CD8-positive, alpha-beta memory T cell (primary cell): ENCODE measurements around the gene COL4A1. TPM values are rescaled to one million over a fixed set of nuclear protein-coding genes. Genes with fewer than 3 reads are reported as not detected.

Experiments
- CTCF ChIA-PET: fragments of 350-600 bp; sonication (Branson Sonifier 250); formaldehyde crosslinking; loops from one replicate; lab custom pipeline; 2021; ENCODE audit warnings: antibody characterized with exemption; lab: Charles Lee
- POLR2A ChIA-PET: fragments of 350-600 bp; sonication (Branson Sonifier 250); formaldehyde crosslinking; loops from one replicate; lab custom pipeline; 2021; ENCODE audit warnings: antibody characterized with exemption; lab: Charles Lee
- DNase-seq, 5 donors: peaks; one replicate each; pipeline versions ENCODE4 v3.0.0 to v3.0.0-alpha.2; 2020 to 2022; ENCODE audit warnings: mixed read lengths in 1 of 5
- H3K27ac ChIP-seq: one replicate; pipeline ENCODE4 v1.7.0; 2013; ENCODE audit warnings: low read depth, mild to moderate bottlenecking, low read length, moderate library complexity
- H3K27me3 ChIP-seq: 2 replicates; pipeline ENCODE4 v1.7.0; 2013; ENCODE audit warnings: low read length, mild to moderate bottlenecking; ENCODE audit not compliant: insufficient read depth, poor library complexity, severe bottlenecking
- H3K36me3 ChIP-seq: 2 replicates; pipeline ENCODE4 v1.7.0; 2013; ENCODE audit warnings: mild to moderate bottlenecking, low read length, moderate library complexity; ENCODE audit not compliant: insufficient read depth
- H3K4me1 ChIP-seq: 2 replicates; pipeline ENCODE4 v1.7.0; 2013; ENCODE audit warnings: mild to moderate bottlenecking, low read length, moderate library complexity; ENCODE audit not compliant: insufficient read depth
- H3K4me3 ChIP-seq: 2 replicates; pipeline ENCODE4 v1.7.0; 2013; ENCODE audit warnings: mild to moderate bottlenecking, low read length
- H3K9me3 ChIP-seq: 2 replicates; pipeline ENCODE4 v1.7.0; 2013; ENCODE audit warnings: mild to moderate bottlenecking, low read length
- H3K27ac Mint-ChIP-seq, 8 donors: one replicate each; pipeline ENCODE4 v1.8.0; 2020 to 2021; ENCODE audit warnings: mixed read lengths in 8 of 8, mild to moderate bottlenecking in 6 of 8, inconsistent platforms in 3 of 8, moderate library complexity in 3 of 8
- H3K27me3 Mint-ChIP-seq, 2 donors: one replicate each; pipeline ENCODE4 v1.8.0; 2020 to 2021; ENCODE audit warnings: mixed read lengths in 2 of 2, mild to moderate bottlenecking in 1 of 2, moderate library complexity in 1 of 2
- H3K36me3 Mint-ChIP-seq, 3 donors: one replicate each; pipeline ENCODE4 v1.8.0; 2020 to 2021; ENCODE audit warnings: mixed read lengths in 3 of 3, inconsistent platforms in 1 of 3, mild to moderate bottlenecking in 1 of 3
- H3K4me1 Mint-ChIP-seq, 3 donors: one replicate each; pipeline ENCODE4 v1.8.0; 2020 to 2021; ENCODE audit warnings: mixed read lengths in 3 of 3, inconsistent platforms in 1 of 3, mild to moderate bottlenecking in 1 of 3
- H3K4me3 Mint-ChIP-seq, 7 donors: one replicate each; pipeline ENCODE4 v1.8.0; 2020 to 2021; ENCODE audit warnings: mixed read lengths in 7 of 7, mild to moderate bottlenecking in 6 of 7, moderate library complexity in 4 of 7, inconsistent platforms in 2 of 7
- H3K9me3 Mint-ChIP-seq, 5 donors: one replicate each; pipeline ENCODE4 v1.8.0; 2020 to 2022; ENCODE audit warnings: mixed read lengths in 5 of 5, mild to moderate bottlenecking in 3 of 5, moderate library complexity in 2 of 5, inconsistent platforms in 1 of 5
- polyA plus RNA-seq: library from polyadenylated mRNA; unstranded; fragments of 300-500 nt; fragmentation: Illumina TruSeq; gene quantifications from one replicate; pipeline ENCODE4 v1.2.3, GENCODE V29; 2021
- total RNA-seq, 2 experiments: library from RNA; stranded (reverse); gene quantifications; one replicate each; pipeline ENCODE4 v1.2.3, GENCODE V29; 2021

COL4A1 gene
- total and polyA plus RNA-seq, 3 experiments from 2014 or later, result not detected

DNA sequence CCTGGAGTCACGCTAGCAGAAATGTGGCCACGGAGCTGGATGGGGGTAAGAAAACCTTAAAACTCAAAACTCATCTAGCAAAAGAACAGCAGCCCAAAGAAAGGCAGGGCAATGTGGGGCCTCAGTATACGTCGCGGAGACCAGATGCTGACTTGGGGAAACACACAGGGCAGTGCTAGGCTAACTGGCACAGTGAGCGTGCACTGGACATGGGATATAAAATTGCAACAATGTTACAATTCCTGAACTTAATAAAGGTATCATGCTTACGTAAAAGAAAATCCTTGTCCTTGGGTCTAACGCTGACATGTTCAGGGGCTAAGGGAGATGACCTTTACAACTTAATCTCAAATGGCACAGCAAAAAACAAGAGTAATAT is 40.5 kb downstream of the COL4A1 start:
- Mint-ChIP-seq H3K27me3 (peaks cover 3 to 14% of the 10 kb centered on the region in 2 donors), H3K36me3 (no peaks in the 10 kb centered on the region), H3K27ac (no peak overlapping the region), H3K4me3 (no peak overlapping the region), H3K4me1 (no peaks in the 10 kb centered on the region), H3K9me3 (no peaks in the 10 kb centered on the region)
- no peaks in the 10 kb centered on the region for H3K9me3 ChIP-seq
- ChIA-PET CTCF (no interaction called here), POLR2A (no interaction called here)
- no peak overlapping the region for H3K27ac ChIP-seq
- H3K4me3 ChIP-seq, result no peak overlapping the region
- no peak for DNase-seq
- no peaks in the 10 kb centered on the region for H3K36me3 ChIP-seq
- H3K4me1 ChIP-seq, result no peaks in the 10 kb centered on the region
- H3K27me3 ChIP-seq, result no peaks in the 10 kb centered on the region

DNA sequence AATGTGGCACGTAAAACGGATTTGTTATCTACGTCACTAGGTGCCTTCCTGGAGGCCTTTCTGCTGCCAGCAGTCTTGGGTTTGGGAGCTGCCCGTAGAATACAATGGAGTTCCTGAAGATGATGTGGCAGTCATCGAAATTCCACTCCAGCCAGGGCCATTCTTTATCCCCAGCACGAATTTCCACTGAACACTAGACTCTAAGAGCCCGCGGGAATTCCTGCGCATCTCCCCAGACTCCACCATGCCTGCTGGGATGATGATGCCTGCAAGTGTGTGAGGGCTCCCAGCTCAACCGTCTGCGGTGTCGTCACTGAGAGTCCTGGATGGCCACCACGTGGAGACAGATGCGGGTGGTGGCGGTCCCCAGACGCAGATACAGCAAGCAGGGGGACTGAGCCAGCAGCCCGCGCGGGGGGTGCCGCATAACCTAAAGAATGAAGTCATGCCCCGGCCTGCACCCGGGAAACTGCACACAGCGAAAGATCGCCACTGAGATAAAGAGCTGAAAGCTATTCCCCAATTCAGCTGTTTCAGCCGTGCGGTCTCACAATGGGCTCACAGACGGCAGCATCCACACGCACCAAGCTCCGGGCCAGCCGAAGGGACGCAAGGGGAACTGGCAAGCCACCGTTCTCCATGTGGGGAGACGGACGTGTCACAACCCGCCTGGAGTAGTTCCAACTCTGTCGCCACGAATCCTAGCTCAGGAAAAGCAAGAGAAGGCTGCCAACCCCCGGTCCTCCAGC is 41.1 kb downstream of the COL4A1 start:
- no peak for DNase-seq
- H3K36me3 ChIP-seq, result no peaks in the 10 kb centered on the region
- ChIA-PET POLR2A (no interaction called here), CTCF (no interaction called here)
- H3K27me3 Mint-ChIP-seq, result peaks cover 3 to 14% of the 10 kb centered on the region in 2 donors
- no peaks in the 10 kb centered on the region for H3K9me3 ChIP-seq
- H3K4me1 Mint-ChIP-seq, result no peaks in the 10 kb centered on the region
- no peak overlapping the region for H3K4me3 ChIP-seq
- no peaks in the 10 kb centered on the region for H3K4me1 ChIP-seq
- H3K27me3 ChIP-seq, result no peaks in the 10 kb centered on the region
- no peak overlapping the region for H3K27ac Mint-ChIP-seq
- H3K9me3 Mint-ChIP-seq, result no peaks in the 10 kb centered on the region
- H3K4me3 Mint-ChIP-seq, result no peak overlapping the region
- no peak overlapping the region for H3K27ac ChIP-seq
- no peaks in the 10 kb centered on the region for H3K36me3 Mint-ChIP-seq

DNA sequence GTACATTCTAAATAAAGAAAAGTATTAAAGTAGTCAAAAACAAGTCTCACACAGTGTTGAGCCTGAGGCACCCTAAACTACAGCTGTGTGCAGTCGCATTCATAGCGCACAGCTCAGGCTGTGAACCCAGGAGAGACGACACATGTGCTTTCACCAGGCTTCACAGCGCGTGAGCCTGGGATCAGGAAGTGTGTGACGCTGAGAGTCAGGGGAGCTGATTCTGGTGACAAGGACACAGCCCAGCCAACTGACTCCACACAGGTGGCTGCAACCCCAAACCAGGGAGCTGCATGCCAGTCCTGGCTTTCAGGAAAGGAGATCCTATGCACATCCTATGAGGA is 41.6 kb downstream of the COL4A1 start:
- Histone ChIP-seq H3K36me3 (no peaks in the 10 kb centered on the region), H3K4me3 (no peak overlapping the region), H3K9me3 (no peaks in the 10 kb centered on the region), H3K27ac (no peak overlapping the region), H3K4me1 (no peaks in the 10 kb centered on the region), H3K27me3 (no peaks in the 10 kb centered on the region)
- Mint-ChIP-seq H3K27me3 (peaks cover 3 to 17% of the 10 kb centered on the region in 2 donors), H3K4me1 (no peaks in the 10 kb centered on the region), H3K36me3 (no peaks in the 10 kb centered on the region), H3K4me3 (no peak overlapping the region), H3K27ac (no peak overlapping the region), H3K9me3 (no peaks in the 10 kb centered on the region)
- ChIA-PET POLR2A (no interaction called here), CTCF (no interaction called here)
- no peak for DNase-seq

DNA sequence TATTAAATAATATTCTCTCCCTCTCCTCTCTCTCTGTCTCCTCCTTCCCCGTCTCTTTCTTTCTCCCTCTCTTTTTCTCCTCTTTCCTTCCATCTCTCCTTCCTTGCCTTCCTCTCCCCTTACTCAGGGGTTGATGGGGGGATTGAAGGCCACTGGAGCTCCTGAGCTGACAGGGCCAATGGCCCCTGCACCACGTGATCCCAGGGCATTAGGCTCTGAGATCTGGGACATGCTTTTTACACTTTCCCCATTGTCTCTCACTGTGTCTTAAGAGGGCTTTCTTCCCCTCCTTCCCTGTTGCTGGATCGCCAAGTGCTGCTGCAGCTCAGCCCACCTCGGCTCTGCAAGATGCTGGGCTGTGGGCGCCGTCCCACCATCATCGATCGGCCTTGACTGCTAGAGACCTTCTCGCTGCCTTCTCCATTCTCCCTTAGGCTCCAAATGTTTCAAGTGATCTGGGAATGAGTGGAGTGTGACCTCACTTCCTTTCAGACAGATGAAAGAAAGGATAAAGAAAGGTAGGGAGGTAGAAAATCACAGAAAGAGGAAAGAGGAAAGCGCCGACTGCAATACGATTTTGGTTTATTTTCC is 42.2 kb downstream of the COL4A1 start:
- Histone ChIP-seq H3K9me3 (no peaks in the 10 kb centered on the region), H3K4me3 (no peak overlapping the region), H3K27me3 (no peaks in the 10 kb centered on the region), H3K27ac (no peak overlapping the region), H3K36me3 (no peaks in the 10 kb centered on the region), H3K4me1 (no peaks in the 10 kb centered on the region)
- Mint-ChIP-seq H3K36me3 (no peaks in the 10 kb centered on the region), H3K9me3 (no peaks in the 10 kb centered on the region), H3K27me3 (peaks cover 5 to 22% of the 10 kb centered on the region in 2 donors), H3K27ac (no peak overlapping the region), H3K4me1 (no peaks in the 10 kb centered on the region), H3K4me3 (no peak overlapping the region)
- DNase-seq, result no peak
- ChIA-PET CTCF (interaction anchor here (1.1 kb wide), 1 partner anchor 43 kb away, joined by 3 read pairs; no protein-coding TSS in a partner anchor), POLR2A (no interaction called here)

DNA sequence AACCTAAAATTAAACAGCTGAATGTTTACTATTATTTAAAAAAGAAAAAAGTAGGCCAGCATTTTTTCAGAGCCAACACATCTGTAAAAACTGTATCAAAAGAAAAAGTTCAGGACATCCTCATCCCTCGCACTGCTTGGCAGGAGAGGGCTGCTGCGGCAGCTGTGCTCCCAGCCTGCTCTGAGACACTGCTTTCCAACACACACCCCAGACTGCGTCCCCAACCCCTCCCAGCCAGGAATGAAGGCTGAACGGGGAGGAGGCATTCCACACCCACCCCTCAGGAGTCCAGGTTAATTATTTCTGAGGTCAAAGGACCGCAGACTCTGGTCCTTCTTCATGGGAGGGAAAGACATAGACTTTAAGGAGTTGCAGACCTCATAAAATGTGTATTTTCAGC is 43.1 kb downstream of the COL4A1 start:
- no peak for DNase-seq
- H3K36me3 Mint-ChIP-seq, result no peaks in the 10 kb centered on the region
- no peak overlapping the region for H3K27ac Mint-ChIP-seq
- no peaks in the 10 kb centered on the region for H3K27me3 ChIP-seq
- H3K4me3 ChIP-seq, result no peak overlapping the region
- no peak overlapping the region for H3K4me3 Mint-ChIP-seq
- no peaks in the 10 kb centered on the region for H3K4me1 ChIP-seq
- ChIA-PET CTCF (interaction anchor here (1.1 kb wide), 1 partner anchor 42 kb away, joined by 3 read pairs; no protein-coding TSS in a partner anchor), POLR2A (no interaction called here)
- no peak overlapping the region for H3K27ac ChIP-seq
- H3K9me3 Mint-ChIP-seq, result no peaks in the 10 kb centered on the region
- H3K9me3 ChIP-seq, result no peaks in the 10 kb centered on the region
- no peaks in the 10 kb centered on the region for H3K4me1 Mint-ChIP-seq
- no peaks in the 10 kb centered on the region for H3K36me3 ChIP-seq
- H3K27me3 Mint-ChIP-seq, result peaks cover 5 to 24% of the 10 kb centered on the region in 2 donors

DNA sequence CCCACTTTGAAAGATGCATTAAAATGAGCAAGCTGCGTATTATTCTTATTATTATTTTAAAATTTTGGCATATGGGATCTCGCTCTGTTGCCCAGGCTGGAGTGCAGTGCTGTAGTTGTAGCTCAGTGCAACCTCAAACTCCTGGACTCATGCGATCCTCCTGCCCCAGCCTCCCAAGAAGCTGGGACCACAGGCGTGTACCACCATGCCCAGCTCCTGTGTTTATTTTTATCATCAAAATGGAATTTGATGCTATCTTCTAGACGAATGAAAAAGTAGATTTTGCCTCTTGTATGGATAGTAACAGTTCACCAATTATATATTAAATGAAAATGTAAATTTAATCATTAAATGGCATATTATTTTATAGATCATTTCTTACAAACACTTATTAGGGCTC is 43.6 kb downstream of the COL4A1 start:
- no peaks in the 10 kb centered on the region for H3K9me3 Mint-ChIP-seq
- no peak overlapping the region for H3K27ac Mint-ChIP-seq
- H3K27ac ChIP-seq, result no peak overlapping the region
- no peaks in the 10 kb centered on the region for H3K9me3 ChIP-seq
- peaks cover 5 to 24% of the 10 kb centered on the region in 2 donors for H3K27me3 Mint-ChIP-seq
- H3K4me1 ChIP-seq, result no peaks in the 10 kb centered on the region
- no peak overlapping the region for H3K4me3 Mint-ChIP-seq
- no peaks in the 10 kb centered on the region for H3K36me3 Mint-ChIP-seq
- no peak for DNase-seq
- ChIA-PET CTCF (no interaction called here), POLR2A (no interaction called here)
- no peaks in the 10 kb centered on the region for H3K36me3 ChIP-seq
- H3K27me3 ChIP-seq, result no peaks in the 10 kb centered on the region
- H3K4me3 ChIP-seq, result no peak overlapping the region
- no peaks in the 10 kb centered on the region for H3K4me1 Mint-ChIP-seq

DNA sequence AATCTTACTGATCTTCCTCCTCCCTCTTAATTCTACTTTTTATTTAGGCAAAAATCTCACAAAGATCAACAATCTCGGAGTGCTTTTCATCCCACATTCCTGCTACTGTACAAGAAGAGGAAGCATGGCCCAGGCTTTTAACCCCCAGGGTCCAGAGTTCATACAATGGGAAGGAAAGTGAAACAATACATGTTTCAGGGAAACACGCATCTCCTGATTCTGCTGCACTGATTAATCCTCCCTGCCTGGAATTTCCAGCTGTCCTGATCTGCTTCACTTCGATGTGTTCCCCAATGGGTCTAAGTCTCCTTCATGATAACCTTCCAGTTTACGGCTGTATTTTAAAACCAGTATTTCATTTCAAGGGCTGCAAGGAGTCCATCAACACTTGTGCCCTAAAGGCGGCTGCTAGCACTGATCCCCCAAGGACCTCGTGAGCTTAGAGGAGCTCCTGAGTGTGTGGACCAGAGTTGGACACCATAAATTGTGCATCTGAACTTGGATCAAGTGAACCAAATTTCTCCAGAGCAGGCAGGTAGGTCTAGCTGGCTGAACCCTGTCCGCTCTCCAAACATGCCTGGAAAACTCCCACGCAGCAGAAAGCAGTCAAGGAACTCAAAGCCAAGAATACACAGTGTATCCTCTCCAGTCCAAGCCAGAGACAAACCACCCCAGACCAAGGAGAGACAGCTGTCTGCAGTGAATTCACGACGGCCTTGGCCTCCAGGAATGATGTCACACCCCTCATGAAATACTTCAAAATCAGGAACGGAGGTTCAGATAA is 44.3 kb downstream of the COL4A1 start:
- Mint-ChIP-seq H3K9me3 (peaks cover 0 to 1% (median 0%) of the 10 kb centered on the region in 5 donors), H3K27me3 (peaks cover 5 to 24% of the 10 kb centered on the region in 2 donors), H3K4me3 (no peak overlapping the region), H3K36me3 (no peaks in the 10 kb centered on the region), H3K27ac (no peak overlapping the region), H3K4me1 (no peaks in the 10 kb centered on the region)
- Histone ChIP-seq H3K4me1 (no peaks in the 10 kb centered on the region), H3K27ac (no peak overlapping the region), H3K27me3 (no peaks in the 10 kb centered on the region), H3K9me3 (no peaks in the 10 kb centered on the region), H3K4me3 (no peak overlapping the region), H3K36me3 (no peaks in the 10 kb centered on the region)
- no peak for DNase-seq
- ChIA-PET CTCF (no interaction called here), POLR2A (no interaction called here)

DNA sequence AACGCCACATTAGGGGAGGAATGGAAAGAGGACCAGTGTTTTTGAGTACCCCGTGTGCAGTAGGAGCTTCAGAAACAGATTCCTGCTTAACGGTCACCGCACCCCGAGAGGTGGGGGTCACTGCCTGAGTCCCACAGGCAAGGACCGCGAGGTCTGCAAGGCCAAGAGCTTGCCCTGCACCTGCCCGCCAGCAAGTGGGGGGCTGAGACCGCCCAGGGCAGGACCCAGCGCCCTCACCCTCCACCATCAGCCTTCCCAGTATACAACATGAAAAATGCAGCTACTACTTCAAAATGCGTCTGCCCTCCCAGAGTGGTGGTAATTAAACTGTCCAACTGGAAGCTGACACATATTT is 44.9 kb downstream of the COL4A1 start:
- ChIA-PET CTCF (no interaction called here), POLR2A (no interaction called here)
- H3K4me3 ChIP-seq, result no peak overlapping the region
- no peaks in the 10 kb centered on the region for H3K9me3 ChIP-seq
- Mint-ChIP-seq H3K4me3 (no peak overlapping the region), H3K36me3 (no peaks in the 10 kb centered on the region), H3K4me1 (no peaks in the 10 kb centered on the region), H3K27me3 (peaks cover 5 to 24% of the 10 kb centered on the region in 2 donors), H3K9me3 (peaks cover 0 to 1% (median 0%) of the 10 kb centered on the region in 5 donors), H3K27ac (no peak overlapping the region)
- H3K4me1 ChIP-seq, result no peaks in the 10 kb centered on the region
- H3K27ac ChIP-seq, result no peak overlapping the region
- no peaks in the 10 kb centered on the region for H3K27me3 ChIP-seq
- H3K36me3 ChIP-seq, result no peaks in the 10 kb centered on the region
- no peak for DNase-seq
